ENCODE results near the gene OPCML.

Gene OPCML

GRCh38 chr11:132908414-132908810 is 623.9 kb downstream of the OPCML start:
- TF ChIP-seq CTCF (IDR thresholded peaks at IDR 0.05; ENCODE audit: extremely low read depth, missing control alignments) = no peak
- DNase-seq (ENCODE audit: low spot score) = no peak

DNA sequence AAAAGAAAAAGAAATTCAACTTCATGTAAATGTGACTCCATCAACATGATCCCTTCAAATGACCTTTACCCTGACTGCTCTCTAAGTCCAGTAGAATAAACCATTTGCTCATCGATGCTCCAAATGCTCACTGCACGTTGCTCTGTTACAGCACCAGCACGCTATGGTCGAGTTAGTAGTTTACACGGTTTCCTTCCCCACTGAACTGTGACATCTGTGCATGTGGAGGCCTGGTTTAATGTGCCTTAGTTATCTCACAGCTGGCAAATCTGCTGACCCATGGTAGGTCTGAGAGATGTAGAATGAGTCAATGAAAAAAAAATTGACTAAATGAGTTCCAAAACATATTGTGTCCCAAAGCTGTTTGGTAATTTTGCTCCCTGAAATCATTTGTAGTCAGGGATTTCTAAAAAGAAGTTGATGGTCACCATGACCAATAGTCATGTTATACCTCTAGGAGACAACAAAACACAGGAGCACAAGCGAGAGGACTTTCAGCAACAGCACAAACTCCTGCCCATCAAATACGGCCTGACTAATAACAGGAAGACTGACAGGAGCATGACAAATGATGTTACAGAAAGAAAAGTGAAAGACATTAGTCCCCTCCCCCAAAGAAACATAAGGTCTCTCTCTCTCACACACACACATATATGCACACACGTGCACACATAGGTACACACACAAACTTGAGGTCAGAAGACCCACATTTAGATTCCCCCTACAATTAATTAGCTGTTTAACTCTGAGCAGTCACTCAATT is 624.5 kb downstream of the OPCML start:
- TF ChIP-seq CTCF (IDR thresholded peaks at IDR 0.05; ENCODE audit: extremely low read depth, missing control alignments) = no peak
- DNase-seq (ENCODE audit: low spot score) = no peak

GRCh38 chr11:132904607-132905006 is 627.7 kb downstream of the OPCML start:
- no peak for TF ChIP-seq CTCF (IDR thresholded peaks at IDR 0.05; ENCODE audit: extremely low read depth, missing control alignments)
- DNase-seq (ENCODE audit: low spot score) = no peak

GRCh38 chr11:132904091-132904490 is 628.2 kb downstream of the OPCML start:
- no peak for TF ChIP-seq CTCF (IDR thresholded peaks at IDR 0.05; ENCODE audit: extremely low read depth, missing control alignments)
- no peak for DNase-seq (ENCODE audit: low spot score)

DNA sequence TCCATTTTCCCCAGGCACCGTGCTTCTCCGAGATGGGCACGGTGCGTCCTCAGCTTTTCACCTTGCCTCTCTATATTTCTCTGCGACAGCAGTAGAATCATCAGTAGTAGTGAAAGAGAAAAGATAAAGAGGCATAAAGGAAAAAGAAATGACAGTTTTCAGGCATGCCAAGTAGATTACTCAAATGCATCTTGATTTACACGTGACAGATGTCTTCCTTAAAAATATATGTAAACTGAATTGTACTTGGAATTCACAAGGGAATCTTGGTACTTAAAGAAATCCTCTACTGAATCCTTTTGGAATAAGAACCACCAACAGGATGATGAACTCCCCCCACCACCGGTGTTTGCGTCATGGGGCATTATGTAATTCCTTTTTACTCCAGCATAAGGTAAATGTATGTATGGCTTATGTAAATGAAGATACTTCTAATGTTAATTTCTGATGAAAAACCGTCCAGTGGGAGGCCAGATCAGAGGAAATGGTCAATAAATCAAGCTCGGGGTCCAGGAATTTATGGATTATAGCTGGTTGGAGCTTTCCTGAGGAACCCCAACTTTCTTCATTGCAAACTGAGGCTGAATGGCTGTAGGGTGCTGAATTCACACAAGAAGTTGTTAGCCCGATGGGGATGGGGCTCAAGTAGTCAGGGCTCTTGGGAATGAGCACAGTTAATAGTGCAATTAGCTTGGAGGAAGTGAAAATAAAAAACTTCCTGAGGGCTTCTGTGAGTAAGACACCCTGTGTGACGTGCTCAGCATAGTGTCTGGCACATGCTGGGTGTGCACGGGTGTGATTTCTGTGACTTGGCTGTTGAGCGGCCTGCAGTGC is 630.4 kb downstream of the OPCML start:
- no peak for TF ChIP-seq CTCF (IDR thresholded peaks at IDR 0.05; ENCODE audit: extremely low read depth, missing control alignments)
- no peak for DNase-seq (ENCODE audit: low spot score)

DNA sequence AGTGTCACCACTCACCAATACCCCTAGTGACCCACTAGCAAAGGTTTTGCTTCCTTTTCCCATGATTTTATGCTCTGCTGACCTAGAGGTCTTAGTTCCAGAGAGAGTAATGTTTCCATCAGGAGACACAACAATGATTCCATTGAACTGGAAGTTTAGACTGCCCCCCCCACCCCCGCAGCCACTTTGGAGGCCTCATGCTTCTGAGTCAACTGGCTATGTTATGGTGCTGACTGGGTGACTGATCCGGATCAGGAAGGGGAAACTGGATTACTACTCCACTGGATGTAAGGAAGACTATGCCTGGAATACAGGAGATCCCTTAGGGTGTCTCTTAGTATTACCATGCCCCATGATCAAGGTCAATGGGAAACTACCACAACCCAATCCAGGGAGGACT is 633.6 kb downstream of the OPCML start:
- DNase-seq (ENCODE audit: low spot score) = no peak

More for the DNA sequence above, 633.6 kb downstream of the OPCML start:
- TF ChIP-seq CTCF (IDR thresholded peaks at IDR 0.05; ENCODE audit: extremely low read depth, missing control alignments) = no peak
